Ovary (tissue), 9 donors: Measurements from ENCODE around the gene LGALSL. TPM values are rescaled to one million over a fixed set of nuclear protein-coding genes. Genes with fewer than 3 reads are reported as not detected.

Source experiments
- DNase-seq, 5 donors: peaks; one replicate each; pipeline ENCODE4 v3.0.0-alpha.2; 2019 to 2020
- H3K27ac ChIP-seq, 2 donors: fragments of 200-600 bp; one replicate each; pipeline versions ENCODE4 v1.5.1 to v1.8.0; 2019 to 2022
- H3K27me3 ChIP-seq: fragments of 200-600 bp; one replicate; pipeline ENCODE4 v1.8.0; 2022
- H3K36me3 ChIP-seq: fragments of 200-600 bp; sonication (generic); one replicate; pipeline ENCODE4 v1.5.1; 2019
- H3K4me1 ChIP-seq: one replicate; pipeline ENCODE4 v1.8.1; 2013; ENCODE audit warnings: mild to moderate bottlenecking, moderate library complexity; ENCODE audit not compliant: insufficient read depth
- H3K4me3 ChIP-seq: fragments of 200-600 bp; sonication (generic); one replicate; pipeline ENCODE4 v1.5.1; 2017
- H3K9me3 ChIP-seq, 2 donors: fragments of 200-600 bp in 1 of 2; sonication (generic) in 1 of 2; one replicate each; pipeline versions ENCODE4 v1.5.1 to v1.8.1; 2013 to 2019; ENCODE audit warnings: mild to moderate bottlenecking in 1 of 2, moderate library complexity in 1 of 2
- EP300 ChIP-seq: sonication (generic); formaldehyde crosslinking; IDR thresholded peaks from one replicate; pipeline ENCODE4 v1.6.1; 2017; ENCODE audit warnings: antibody characterized with exemption
- POLR2A ChIP-seq: fragments of 450-650 bp; IDR thresholded peaks from one replicate; pipeline ENCODE4 v1.6.1; 2017; ENCODE audit warnings: antibody characterized with exemption, mild to moderate bottlenecking, moderate library complexity
- WGBS, 3 donors: extraction: QIAGEN DNeasy Blood & Tissue Kit in 1 of 3; methylation state at CpG; one replicate each; pipeline versions ENCODE4 v1.1.5 to v1.1.7; 2013 to 2017; 5-methylcytosine and 5-hydroxymethylcytosine counted together
- intact Hi-C, 4 donors: fragments of 100-400 bp; cut with DNase I; formaldehyde crosslinking; loops; one replicate each; pipeline versions ENCODE4 v1.11.0 to v1.15.1; 2022 to 2023
- polyA plus RNA-seq, 2 donors: library from polyadenylated mRNA; stranded (reverse); fragments of 200-250 nt in 1 of 2; fragments of 350-450 nt in 1 of 2; fragmentation: Illumina TruSeq in 1 of 2; extraction: RNeasy Lipid Tissue Mini Kit (QIAGEN cat#74804) in 1 of 2; gene quantifications; one replicate each; pipeline ENCODE4 v1.2.3, GENCODE V29; 2013 to 2014
- total RNA-seq, 7 donors: library from RNA; depleted of rRNA in 2 of 7; stranded (reverse); fragments of >200 nt in 2 of 7; fragmentation: NEBNext Ultra II Directional in 3 of 7; extraction: Animal tissue kit (Norgen Biotek cat#: 25700) in 3 of 7; gene quantifications; one replicate each; pipeline versions ENCODE4 v1.1.0 to v1.2.4, GENCODE V29; 2016 to 2023
- TF ChIP-seq, protein P1 (sequence below), 3 donors: fragments of 450-650 bp in 2 of 3; fragments of 200-600 bp in 1 of 3; IDR thresholded peaks; one replicate each; pipeline versions ENCODE4 v1.5.1 to v1.8.0; 2016 to 2022; ENCODE audit warnings: antibody characterized with exemption in 3 of 3, mild to moderate bottlenecking in 1 of 3
- donor health status: DM: no; HTN: no; CAD: no; lungs with moderate emphysema.
- donor health status: DM: no; HTN: no; CAD: no.
- donor health status: Bipolar disorder and iron deficiency.
- donor health status: DM: yes; HTN: yes; CAD: no.
- donor health status: DM: no; HTN: no; CAD: no.
- donor health status: DM: yes; HTN: yes; CAD: no.

LGALSL gene
- total and polyA plus RNA-seq, 9 donors = 6.8 to 22.0 (median 15.5) TPM

DNA sequence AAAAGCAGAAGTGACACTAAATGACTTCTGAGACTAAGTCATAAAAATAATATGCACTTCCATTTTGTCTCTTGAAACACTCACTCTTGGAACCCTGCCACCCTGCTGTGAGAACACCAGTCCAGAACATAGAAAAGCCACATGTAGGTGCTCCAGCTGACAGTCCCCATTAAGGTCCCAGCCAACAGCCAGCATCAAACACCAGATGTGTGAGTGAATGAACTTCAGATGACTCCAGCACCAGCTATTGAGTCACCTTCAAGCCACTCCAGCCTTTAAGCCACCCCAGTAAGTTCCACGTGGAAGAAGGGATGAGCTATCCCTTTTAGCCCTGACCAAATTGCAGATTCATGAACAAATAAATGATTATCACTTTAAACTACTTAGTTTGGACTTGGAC lies 31.5 kb upstream of the LGALSL start:
- Histone ChIP-seq H3K4me1 (no peaks in the 10 kb centered on the region), H3K27ac (no peak overlapping the region), H3K9me3 (no peaks in the 10 kb centered on the region), H3K4me3 (no peak overlapping the region), H3K36me3 (no peaks in the 10 kb centered on the region), H3K27me3 (no peaks in the 10 kb centered on the region)
- intact Hi-C loops = no loop called here
- no peak for TF ChIP-seq EP300
- no peak for TF ChIP-seq POLR2A
- TF ChIP-seq, protein P1, sequence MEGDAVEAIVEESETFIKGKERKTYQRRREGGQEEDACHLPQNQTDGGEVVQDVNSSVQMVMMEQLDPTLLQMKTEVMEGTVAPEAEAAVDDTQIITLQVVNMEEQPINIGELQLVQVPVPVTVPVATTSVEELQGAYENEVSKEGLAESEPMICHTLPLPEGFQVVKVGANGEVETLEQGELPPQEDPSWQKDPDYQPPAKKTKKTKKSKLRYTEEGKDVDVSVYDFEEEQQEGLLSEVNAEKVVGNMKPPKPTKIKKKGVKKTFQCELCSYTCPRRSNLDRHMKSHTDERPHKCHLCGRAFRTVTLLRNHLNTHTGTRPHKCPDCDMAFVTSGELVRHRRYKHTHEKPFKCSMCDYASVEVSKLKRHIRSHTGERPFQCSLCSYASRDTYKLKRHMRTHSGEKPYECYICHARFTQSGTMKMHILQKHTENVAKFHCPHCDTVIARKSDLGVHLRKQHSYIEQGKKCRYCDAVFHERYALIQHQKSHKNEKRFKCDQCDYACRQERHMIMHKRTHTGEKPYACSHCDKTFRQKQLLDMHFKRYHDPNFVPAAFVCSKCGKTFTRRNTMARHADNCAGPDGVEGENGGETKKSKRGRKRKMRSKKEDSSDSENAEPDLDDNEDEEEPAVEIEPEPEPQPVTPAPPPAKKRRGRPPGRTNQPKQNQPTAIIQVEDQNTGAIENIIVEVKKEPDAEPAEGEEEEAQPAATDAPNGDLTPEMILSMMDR (IDR thresholded peaks at IDR 0.05) = no peak
- 67 to 95% (median 83%) methylated on average over 1 of the region's 1 CpG for WGBS, 3 donors
- no peak for DNase-seq

DNA sequence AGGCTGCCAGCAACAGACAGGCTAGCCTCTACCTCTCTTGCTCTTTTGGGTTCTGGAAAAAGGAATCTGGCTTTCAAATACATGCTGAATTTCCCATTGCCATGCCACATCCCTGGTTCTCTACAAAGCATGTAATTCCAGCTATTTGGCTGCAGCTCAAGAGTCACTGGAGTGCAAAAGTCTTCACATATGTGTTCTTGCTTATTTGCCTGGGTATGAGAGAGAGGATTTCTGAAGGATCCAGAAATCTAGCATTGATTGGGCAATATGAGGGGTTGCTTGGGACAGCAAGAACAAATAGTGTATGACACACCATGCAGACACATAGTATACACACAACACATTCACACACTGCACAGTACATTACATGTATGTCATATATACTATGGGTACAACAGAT lies 30.7 kb upstream of the LGALSL start:
- Histone ChIP-seq H3K36me3 (no peaks in the 10 kb centered on the region), H3K9me3 (no peaks in the 10 kb centered on the region), H3K4me1 (no peaks in the 10 kb centered on the region), H3K4me3 (no peak overlapping the region), H3K27ac (no peak overlapping the region), H3K27me3 (no peaks in the 10 kb centered on the region)
- intact Hi-C loops = no loop called here
- TF ChIP-seq POLR2A (no peak), EP300 (no peak)
- TF ChIP-seq, protein P1 (IDR thresholded peaks at IDR 0.05) = no peak
- DNase-seq = no peak

GRCh38 chr2:64424416-64424987 lies 29.5 kb upstream of the LGALSL start:
- TF ChIP-seq, protein P1 (IDR thresholded peaks at IDR 0.05) = no peak
- TF ChIP-seq EP300 = no peak
- no peak for TF ChIP-seq POLR2A
- no peak for DNase-seq
- Histone ChIP-seq H3K9me3 (no peaks in the 10 kb centered on the region), H3K4me1 (no peaks in the 10 kb centered on the region), H3K27ac (no peak overlapping the region), H3K36me3 (no peaks in the 10 kb centered on the region), H3K27me3 (no peaks in the 10 kb centered on the region), H3K4me3 (no peak overlapping the region)
- 77 to 84% (median 80%) methylated on average over 3 of the region's 3 CpGs for WGBS, 3 donors
- intact Hi-C loops = no loop called here

DNA sequence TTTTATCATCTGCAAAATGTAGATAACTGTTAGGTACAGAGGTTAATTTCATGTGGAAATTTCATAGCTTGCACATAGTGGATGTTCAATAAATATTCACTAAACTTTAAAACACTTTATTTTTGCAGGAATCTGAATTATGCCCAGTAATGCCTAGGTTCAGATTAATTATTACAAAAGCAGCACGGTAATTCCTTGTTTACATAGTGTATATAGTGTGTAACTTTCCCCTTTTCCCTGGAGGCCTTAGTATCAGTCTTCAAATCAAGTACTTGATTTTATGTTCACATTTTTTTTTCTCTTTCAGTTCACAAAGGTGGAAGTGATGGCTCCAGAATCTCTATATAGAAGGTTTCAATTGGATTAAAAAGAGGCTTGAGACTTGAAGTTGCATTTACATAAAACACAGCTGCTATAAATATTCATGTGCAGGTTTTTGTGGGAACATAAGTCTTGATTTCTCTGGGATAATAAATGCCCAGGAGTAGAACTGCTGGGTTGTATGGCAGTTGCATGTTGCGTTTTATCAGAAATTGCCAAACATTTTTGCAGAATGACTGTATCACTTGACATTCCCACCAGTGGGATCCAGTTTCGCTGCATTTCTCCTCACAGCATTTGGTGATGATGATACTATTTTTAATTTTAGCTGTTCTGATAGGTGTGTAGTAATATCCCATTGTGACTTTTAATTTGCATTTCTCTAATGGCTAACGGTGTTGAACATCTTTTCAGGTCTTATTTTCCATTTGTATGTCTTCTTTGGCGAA lies 27.6 kb upstream of the LGALSL start:
- intact Hi-C loops = no loop called here
- WGBS, 3 donors = 50 to 60% (median 54%) methylated on average over 5 of the region's 5 CpGs
- Histone ChIP-seq H3K4me1 (no peaks in the 10 kb centered on the region), H3K36me3 (no peaks in the 10 kb centered on the region), H3K27me3 (no peaks in the 10 kb centered on the region), H3K27ac (no peak overlapping the region), H3K4me3 (no peak overlapping the region), H3K9me3 (no peaks in the 10 kb centered on the region)
- TF ChIP-seq, protein P1 (IDR thresholded peaks at IDR 0.05) = no peak
- TF ChIP-seq EP300 (no peak), POLR2A (no peak)
- DNase-seq = no peak
